Aorta (tissue), 5 donors: Measurements from ENCODE around the gene VANGL1. TPM values are rescaled to one million over a fixed set of nuclear protein-coding genes. Genes with fewer than 3 reads are reported as not detected.
A peak's percentile ranks its signal among the peaks of the same experiment; 100 is the strongest.

Experiments
- ATAC-seq: fragments of 200-7000 bp; cut with Tn5 transposase; one replicate; pipeline ENCODE4 v1.9.1; 2022; ENCODE audit warnings: moderate library complexity; ENCODE audit not compliant: low FRiP score
- DNase-seq, 2 donors: peaks; one replicate each; pipeline ENCODE4 v3.0.0-alpha.2; 2020
- H3K27ac ChIP-seq, 2 donors: one replicate each; pipeline ENCODE4 v1.5.1; 2013; ENCODE audit warnings: low read length in 2 of 2, mild to moderate bottlenecking in 2 of 2, moderate library complexity in 2 of 2, control low read depth in 1 of 2, inconsistent platforms in 1 of 2, low read depth in 1 of 2
- H3K27me3 ChIP-seq, 2 donors: one replicate each; pipeline ENCODE4 v1.6.1; 2013; ENCODE audit warnings: control low read depth in 1 of 2, low read length in 1 of 2, mild to moderate bottlenecking in 1 of 2, moderate library complexity in 1 of 2; ENCODE audit not compliant: insufficient read depth in 2 of 2, control insufficient read depth in 1 of 2
- H3K36me3 ChIP-seq, 2 donors: one replicate each; pipeline ENCODE4 v1.6.1; 2013; ENCODE audit warnings: control low read depth in 1 of 2, low read length in 1 of 2, mild to moderate bottlenecking in 1 of 2; ENCODE audit not compliant: insufficient read depth in 2 of 2, control insufficient read depth in 1 of 2
- H3K4me1 ChIP-seq, 2 donors: one replicate each; pipeline ENCODE4 v1.6.1; 2013; ENCODE audit warnings: low read length in 2 of 2, control low read depth in 1 of 2, mild to moderate bottlenecking in 1 of 2, moderate library complexity in 1 of 2; ENCODE audit not compliant: insufficient read depth in 2 of 2, control insufficient read depth in 1 of 2
- H3K4me3 ChIP-seq, 2 donors: one replicate each; pipeline ENCODE4 v1.5.1; 2013; ENCODE audit warnings: low read length in 2 of 2, control low read depth in 1 of 2, mild to moderate bottlenecking in 1 of 2
- H3K9me3 ChIP-seq: one replicate; pipeline ENCODE4 v1.6.1; 2013; ENCODE audit warnings: mild to moderate bottlenecking, low read length; ENCODE audit not compliant: control insufficient read depth
- WGBS, 2 donors: extraction: QIAGEN DNeasy Blood & Tissue Kit; methylation state at CpG; one replicate each; pipeline ENCODE4 v1.1.7; 2013; 5-methylcytosine and 5-hydroxymethylcytosine counted together
- intact Hi-C, 2 donors: fragments of 100-400 bp; cut with DNase I; formaldehyde crosslinking; loops; one replicate each; pipeline versions ENCODE4 v1.14.2 to v1.15.0; 2022
- polyA plus RNA-seq, 2 donors: library from polyadenylated mRNA; stranded (reverse); fragments of 200-250 nt; gene quantifications; one replicate each; pipeline ENCODE4 v1.2.3, GENCODE V29; 2013
- total RNA-seq, 2 donors: library from RNA; stranded (reverse); fragmentation: NEBNext Ultra II Directional; extraction: Animal tissue kit (Norgen Biotek cat#: 25700); gene quantifications; one replicate each; pipeline ENCODE4 v1.2.1, GENCODE V29; 2021
- donor health status: healthy with polysubstance abuse.
- donor health status: Bipolar disorder and iron deficiency.
- donor health status: DM: no; HTN: no; CAD: no.
- donor health status: DM: no; HTN: no; CAD: no.
- donor health status: DM: yes; HTN: yes; CAD: no.

VANGL1 gene
- total and polyA plus RNA-seq, 4 donors, result 0.75 to 14.8 (median 6.0) TPM

DNA sequence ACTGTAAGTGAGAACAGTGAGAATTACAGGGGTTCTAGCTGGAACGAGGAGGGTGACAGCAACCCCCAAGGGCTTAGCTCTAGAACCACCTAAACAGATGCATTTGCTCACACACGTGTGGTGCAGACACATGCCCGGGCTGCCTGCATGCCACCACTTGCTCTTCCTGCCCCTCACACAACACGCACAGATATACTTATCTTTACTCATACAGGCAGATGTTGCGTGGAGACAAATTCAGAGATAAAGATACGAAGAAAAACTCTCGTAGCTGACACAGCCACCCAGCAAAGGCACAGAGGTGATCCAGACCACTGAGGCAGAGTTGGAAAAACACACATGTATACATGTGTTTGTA lies 13.5 kb downstream of the VANGL1 start:
- Histone ChIP-seq H3K27ac (no peak overlapping the region), H3K27me3 (no peaks in the 10 kb centered on the region), H3K36me3 (peaks cover 0 to 3% of the 10 kb centered on the region in 2 donors), H3K4me3 (no peak overlapping the region), H3K4me1 (no peaks in the 10 kb centered on the region), H3K9me3 (no peaks in the 10 kb centered on the region)
- DNase-seq (no peak), ATAC-seq (no peak)
- 46 to 49% methylated on average over 7 of the region's 7 CpGs for WGBS, 2 donors
- intact Hi-C loops, result no loop called here

DNA sequence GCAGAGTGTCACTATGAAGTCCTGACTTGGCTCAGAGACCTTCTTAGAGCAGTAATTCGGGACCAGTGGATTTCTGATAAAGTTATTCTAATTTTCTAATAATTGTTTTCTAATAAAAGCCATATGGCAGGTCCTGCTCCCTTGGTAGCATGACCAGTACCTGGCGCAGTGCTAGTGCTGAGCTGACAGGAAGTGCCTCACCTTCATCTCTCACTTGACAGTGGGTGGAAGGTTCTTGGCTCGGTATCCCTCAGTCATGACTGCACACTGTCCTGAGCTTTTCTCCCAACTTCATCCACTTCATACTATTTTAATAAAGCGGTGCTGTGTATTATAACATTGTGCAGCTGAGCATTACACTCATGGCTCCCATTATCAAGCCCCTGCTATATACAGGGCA lies 14.1 kb downstream of the VANGL1 start:
- Histone ChIP-seq H3K9me3 (no peaks in the 10 kb centered on the region), H3K4me1 (no peaks in the 10 kb centered on the region), H3K4me3 (no peak overlapping the region), H3K36me3 (peaks cover 0 to 3% of the 10 kb centered on the region in 2 donors), H3K27me3 (no peaks in the 10 kb centered on the region), H3K27ac (no peak overlapping the region)
- ATAC-seq (no peak), DNase-seq (no peak)
- intact Hi-C loops, result no loop called here
- whole genome bisulfite sequencing, 2 donors, result 75 to 84% methylated on average over 4 of the region's 4 CpGs

DNA sequence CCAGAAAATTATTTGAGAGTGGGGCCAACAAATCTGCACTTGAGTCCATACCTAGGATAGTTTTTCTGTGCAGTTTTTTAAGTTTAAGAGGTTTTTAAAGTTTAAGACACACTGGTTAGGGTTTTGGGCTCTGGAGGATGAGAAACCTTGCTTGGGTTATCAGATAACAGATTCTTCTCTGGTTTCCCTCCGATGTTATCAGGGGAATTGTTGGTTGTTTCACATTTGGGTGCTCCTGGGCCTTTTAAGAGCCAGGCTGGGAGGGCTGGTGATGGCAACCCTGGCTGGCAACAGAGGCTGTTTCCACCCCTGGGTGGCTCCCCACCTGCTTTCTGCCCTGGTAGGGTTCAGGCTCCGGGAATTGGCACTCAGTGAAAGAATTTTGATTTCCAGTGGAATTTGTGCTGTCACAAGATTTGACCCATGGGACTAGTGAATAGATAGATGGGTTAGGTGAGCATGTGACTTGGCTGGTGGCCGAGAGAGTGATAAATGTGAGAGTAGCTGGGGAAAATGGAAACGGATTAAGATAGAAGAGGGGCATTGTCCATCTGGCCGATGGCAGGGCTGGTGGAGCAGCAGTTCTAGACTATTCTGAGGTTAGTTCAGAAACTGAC lies 14.8 kb downstream of the VANGL1 start:
- WGBS, 2 donors, result 76 to 85% methylated on average over 5 of the region's 5 CpGs
- peaks cover 0 to 3% of the 10 kb centered on the region in 2 donors for H3K36me3 ChIP-seq
- H3K9me3 ChIP-seq, result no peaks in the 10 kb centered on the region
- no peak for ATAC-seq
- intact Hi-C loops, result no loop called here
- no peak overlapping the region for H3K27ac ChIP-seq
- H3K4me3 ChIP-seq, result no peak overlapping the region
- no peak for DNase-seq
- H3K4me1 ChIP-seq, result no peaks in the 10 kb centered on the region
- H3K27me3 ChIP-seq, result no peaks in the 10 kb centered on the region

DNA sequence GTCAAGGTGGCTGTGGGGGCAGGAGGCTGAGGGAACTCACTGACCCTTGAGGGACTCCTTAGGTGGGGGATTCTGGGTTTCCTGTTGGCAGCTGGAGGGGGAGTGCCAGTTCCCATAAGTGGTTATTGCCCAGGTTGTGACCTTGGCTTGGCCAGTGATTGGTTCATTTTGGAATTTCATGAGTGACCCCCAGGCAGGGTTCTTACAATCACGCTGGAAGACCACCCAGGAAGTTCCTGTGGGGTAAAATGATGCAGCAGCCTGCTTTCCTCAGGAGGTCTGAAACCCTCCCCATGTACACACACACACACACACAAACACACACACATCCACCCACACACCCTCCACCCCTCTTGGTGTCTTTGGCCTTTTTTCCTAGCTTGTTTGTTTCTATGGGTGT lies 16.9 kb downstream of the VANGL1 start:
- H3K27me3 ChIP-seq, result no peaks in the 10 kb centered on the region
- 79 to 84% methylated on average over 1 of the region's 1 CpG for WGBS, 2 donors
- H3K9me3 ChIP-seq, result no peaks in the 10 kb centered on the region
- no peak for ATAC-seq
- H3K27ac ChIP-seq, result no peak overlapping the region
- no peak overlapping the region for H3K4me3 ChIP-seq
- intact Hi-C loops, result no loop called here
- H3K4me1 ChIP-seq, result no peaks in the 10 kb centered on the region
- peaks cover 3% of the 10 kb centered on the region in 2 donors for H3K36me3 ChIP-seq
- no peak for DNase-seq

DNA sequence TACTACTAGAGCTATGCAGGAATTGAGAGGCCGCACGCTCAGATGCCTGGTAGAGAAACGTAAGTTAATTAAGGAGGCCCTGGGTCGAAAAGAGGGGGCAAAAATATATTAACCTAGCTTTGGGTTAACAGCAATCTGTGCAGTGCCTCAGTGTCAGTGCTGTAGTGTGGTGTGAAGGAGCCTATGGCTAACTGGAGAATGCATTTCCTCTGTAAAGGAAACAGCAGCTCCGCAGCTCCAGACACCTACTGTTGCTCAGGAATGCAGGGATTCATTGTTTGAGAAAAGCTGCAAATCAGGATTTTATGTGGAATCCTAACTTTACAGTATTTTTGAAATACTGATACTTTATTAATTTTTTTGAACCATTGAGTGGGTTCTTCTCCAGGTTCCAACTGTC lies 18.4 kb downstream of the VANGL1 start:
- Histone ChIP-seq H3K27me3 (no peaks in the 10 kb centered on the region), H3K36me3 (peaks cover 3 to 7% of the 10 kb centered on the region in 2 donors), H3K9me3 (no peaks in the 10 kb centered on the region), H3K4me1 (no peaks in the 10 kb centered on the region), H3K27ac (no peak overlapping the region), H3K4me3 (no peak overlapping the region)
- intact Hi-C loops, result no loop called here
- WGBS, 2 donors, result 90 to 95% methylated on average over 5 of the region's 5 CpGs
- ATAC-seq (no peak), DNase-seq (no peak)

DNA sequence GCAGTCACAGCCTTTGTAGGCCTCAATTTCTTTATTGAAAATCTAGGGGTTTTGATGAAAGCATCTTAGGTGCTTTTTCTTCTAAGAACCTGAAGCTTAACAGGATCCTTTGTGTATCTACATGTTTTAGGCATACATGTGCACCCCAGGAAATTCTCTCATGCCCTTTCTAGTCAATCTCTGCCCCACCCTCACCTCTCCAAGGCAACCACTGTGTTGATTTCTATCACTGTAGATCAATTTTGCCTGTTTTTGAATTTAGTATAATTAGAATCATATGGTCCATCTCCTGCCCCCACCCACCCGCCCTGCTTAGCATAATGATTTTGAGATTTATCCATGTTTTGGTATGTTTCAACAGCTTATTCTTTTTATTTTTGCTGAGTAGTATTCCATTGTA lies 19.4 kb downstream of the VANGL1 start:
- ATAC-seq, result no peak

DNA sequence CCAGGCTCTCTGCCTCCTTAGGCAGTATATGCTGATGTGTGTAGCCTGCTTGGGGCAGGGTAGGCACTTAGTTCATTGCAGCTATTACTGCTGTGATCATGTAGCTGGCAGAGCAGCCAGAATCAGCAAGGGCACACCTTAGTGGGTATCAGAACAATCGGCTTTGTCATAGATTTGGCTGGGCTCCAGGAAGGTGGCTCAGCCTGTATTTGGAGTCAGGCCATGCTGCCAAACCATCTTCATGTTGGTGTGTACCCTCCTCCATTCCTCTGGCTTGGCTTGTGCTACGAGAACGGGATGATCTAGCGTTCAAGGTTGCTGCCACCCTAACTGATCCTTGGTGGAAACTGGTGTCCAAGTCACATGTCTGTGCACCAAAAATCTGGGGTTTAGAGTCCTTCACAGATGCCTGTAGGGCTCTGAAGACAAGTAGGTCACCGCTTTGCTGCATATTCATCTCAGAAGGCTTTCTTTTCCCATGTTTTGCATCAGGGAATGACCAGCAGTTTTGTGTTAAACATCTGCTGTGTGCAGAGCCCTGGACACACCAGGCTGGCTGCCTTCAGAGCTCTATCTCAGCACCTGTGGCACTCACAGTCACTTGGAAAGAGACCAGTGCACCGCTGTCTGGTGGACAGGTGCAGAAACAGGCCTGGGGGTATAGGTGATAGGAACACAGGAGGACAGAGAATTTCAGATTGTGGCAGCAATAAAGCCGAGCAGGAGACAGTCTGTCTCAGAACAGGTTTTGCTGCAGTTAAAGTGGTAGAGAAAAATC lies 23.7 kb downstream of the VANGL1 start:
- 84 to 85% methylated on average over 7 of the region's 7 CpGs for WGBS, 2 donors
- Histone ChIP-seq H3K4me1 (no peaks in the 10 kb centered on the region), H3K36me3 (peaks cover 0 to 8% of the 10 kb centered on the region in 2 donors), H3K9me3 (no peaks in the 10 kb centered on the region), H3K27me3 (no peaks in the 10 kb centered on the region), H3K27ac (no peak overlapping the region), H3K4me3 (no peak overlapping the region)
- ATAC-seq (no peak), DNase-seq (no peak)
- intact Hi-C loops, result no loop called here

More for the DNA sequence above, 19.4 kb downstream of the VANGL1 start:
- 95 to 100% methylated on average over 1 of the region's 1 CpG for WGBS, 2 donors
- Histone ChIP-seq H3K4me3 (no peak overlapping the region), H3K4me1 (no peaks in the 10 kb centered on the region), H3K27ac (no peak overlapping the region), H3K27me3 (no peaks in the 10 kb centered on the region), H3K36me3 (peaks cover 3 to 8% of the 10 kb centered on the region in 2 donors), H3K9me3 (no peaks in the 10 kb centered on the region)
- intact Hi-C loops, result no loop called here
- DNase-seq, result no peak

DNA sequence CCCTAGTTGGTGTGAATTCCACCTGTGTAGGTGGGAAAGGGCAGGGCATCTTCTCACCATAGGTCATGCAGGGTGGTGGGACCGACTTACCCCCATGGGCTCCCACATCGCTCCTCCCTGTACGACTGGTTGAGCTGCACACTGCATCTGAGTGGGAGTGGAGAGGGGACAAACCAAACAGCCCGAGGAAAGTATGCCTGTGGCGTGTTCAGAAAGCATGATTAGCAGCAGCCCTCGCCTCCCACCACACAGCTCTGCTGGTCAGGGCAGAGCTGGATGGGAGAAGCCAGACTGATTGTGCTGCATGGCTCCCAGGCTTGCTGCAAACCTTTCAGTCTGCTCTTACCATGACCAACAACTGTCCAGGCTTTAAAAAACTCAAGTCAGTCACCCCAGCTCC lies 24.4 kb downstream of the VANGL1 start:
- intact Hi-C loops, result no loop called here

DNA sequence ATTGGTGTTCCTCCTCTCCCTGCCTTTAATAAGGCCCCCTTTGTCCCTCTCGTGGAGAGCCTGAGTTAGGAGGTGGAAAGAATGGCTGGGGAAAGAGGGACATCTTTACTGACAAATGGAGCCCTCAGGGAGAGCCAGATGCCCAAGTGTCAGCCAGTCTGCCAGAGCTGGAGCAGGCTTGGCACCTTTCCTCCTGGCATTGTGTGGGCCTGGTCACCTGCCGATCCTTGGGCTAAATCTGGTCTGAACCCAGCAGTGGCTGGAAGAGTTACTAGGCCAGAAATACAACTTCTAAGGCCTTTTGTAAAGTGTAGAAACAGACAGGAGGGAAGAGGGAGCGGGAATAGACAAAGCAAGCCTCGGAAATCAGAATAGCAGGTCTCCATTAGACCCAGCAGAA lies 24.9 kb downstream of the VANGL1 start:
- WGBS, 2 donors, result 12 to 21% methylated on average over 4 of the region's 4 CpGs
- H3K4me1 ChIP-seq, result no peaks in the 10 kb centered on the region

More for the DNA sequence above, 24.4 kb downstream of the VANGL1 start:
- Histone ChIP-seq H3K4me1 (no peaks in the 10 kb centered on the region), H3K27me3 (no peaks in the 10 kb centered on the region), H3K27ac (peak overlapping the region; percentile 46 to 79), H3K4me3 (no peak overlapping the region), H3K9me3 (no peaks in the 10 kb centered on the region), H3K36me3 (peaks cover 0 to 8% of the 10 kb centered on the region in 2 donors)
- WGBS, 2 donors, result 67 to 74% methylated on average over 6 of the region's 6 CpGs
- ATAC-seq, result no peak
- no peak for DNase-seq

More for the DNA sequence above, 24.9 kb downstream of the VANGL1 start:
- DNase-seq, result no peak
- Histone ChIP-seq H3K36me3 (peaks cover 0 to 8% of the 10 kb centered on the region in 2 donors), H3K4me3 (no peak overlapping the region), H3K27me3 (no peaks in the 10 kb centered on the region), H3K9me3 (no peaks in the 10 kb centered on the region), H3K27ac (peak overlapping the region; percentile 46 to 79)
- intact Hi-C loops, result no loop called here
- ATAC-seq, result peak; percentile 27
